Measurements from ENCODE around the gene PPAN.

PPAN gene, protein sequence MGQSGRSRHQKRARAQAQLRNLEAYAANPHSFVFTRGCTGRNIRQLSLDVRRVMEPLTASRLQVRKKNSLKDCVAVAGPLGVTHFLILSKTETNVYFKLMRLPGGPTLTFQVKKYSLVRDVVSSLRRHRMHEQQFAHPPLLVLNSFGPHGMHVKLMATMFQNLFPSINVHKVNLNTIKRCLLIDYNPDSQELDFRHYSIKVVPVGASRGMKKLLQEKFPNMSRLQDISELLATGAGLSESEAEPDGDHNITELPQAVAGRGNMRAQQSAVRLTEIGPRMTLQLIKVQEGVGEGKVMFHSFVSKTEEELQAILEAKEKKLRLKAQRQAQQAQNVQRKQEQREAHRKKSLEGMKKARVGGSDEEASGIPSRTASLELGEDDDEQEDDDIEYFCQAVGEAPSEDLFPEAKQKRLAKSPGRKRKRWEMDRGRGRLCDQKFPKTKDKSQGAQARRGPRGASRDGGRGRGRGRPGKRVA

DNA sequence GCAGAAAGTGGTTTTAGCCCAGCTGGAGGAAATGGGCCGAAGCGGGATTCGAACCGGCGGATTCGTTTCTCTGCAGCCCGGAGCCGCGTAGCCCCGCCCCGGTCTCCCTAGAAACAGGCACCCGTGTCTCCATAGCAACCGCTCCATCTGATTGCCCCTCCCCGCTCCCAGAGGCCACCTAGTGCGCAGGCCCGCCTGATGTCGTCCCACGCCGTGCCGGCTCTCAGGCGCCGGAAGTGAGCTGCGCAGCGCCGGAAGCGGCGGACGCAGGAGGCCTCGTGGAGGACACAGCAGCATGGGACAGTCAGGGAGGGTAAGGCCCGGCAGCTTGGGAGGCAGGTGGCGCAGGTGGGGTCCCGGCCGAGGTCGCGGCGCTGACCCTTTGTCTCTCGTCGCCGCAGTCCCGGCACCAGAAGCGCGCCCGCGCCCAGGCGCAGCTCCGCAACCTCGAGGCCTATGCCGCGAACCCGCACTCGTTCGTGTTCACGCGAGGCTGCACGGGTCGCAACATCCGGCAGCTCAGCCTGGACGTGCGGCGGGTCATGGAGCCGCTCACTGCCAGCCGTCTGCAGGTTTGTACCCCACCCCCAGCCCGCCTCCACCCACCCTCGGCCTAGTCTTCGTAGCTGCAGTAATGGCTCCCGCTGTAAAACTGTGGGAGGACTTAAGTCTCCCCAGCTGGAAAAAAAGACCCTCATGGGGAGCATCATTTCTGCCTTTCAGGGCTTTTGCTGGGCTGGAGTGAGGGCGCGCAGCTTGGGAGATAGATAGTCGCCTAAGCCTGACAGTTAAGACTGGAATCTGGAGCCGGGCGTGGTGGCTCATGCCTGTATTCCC lies at the start of gene PPAN:
Gene PPAN, plus strand, starts transcription at position 263 of the 837 bp plus-strand sequence. Its CDS starts 33 bp downstream, at position 296.
- TF ChIP-seq ZNF70 (CRISPR knock-in tag; IDR thresholded peaks at IDR 0.05) = no peak
- 0 out of 2 replicates have a peak, but pooled peaks have one; percentile 31 for TF ChIP-seq CSDC2 (CRISPR knock-in tag; IDR thresholded peaks at IDR 0.05)
- TF ChIP-seq, protein P1, sequence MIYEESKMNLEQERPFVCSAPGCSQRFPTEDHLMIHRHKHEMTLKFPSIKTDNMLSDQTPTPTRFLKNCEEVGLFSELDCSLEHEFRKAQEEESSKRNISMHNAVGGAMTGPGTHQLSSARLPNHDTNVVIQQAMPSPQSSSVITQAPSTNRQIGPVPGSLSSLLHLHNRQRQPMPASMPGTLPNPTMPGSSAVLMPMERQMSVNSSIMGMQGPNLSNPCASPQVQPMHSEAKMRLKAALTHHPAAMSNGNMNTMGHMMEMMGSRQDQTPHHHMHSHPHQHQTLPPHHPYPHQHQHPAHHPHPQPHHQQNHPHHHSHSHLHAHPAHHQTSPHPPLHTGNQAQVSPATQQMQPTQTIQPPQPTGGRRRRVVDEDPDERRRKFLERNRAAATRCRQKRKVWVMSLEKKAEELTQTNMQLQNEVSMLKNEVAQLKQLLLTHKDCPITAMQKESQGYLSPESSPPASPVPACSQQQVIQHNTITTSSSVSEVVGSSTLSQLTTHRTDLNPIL (CRISPR knock-in tag; IDR thresholded peaks at IDR 0.05; ENCODE audit: low read depth) = no peak
- TF ChIP-seq GLIS3 (CRISPR knock-in tag; IDR thresholded peaks at IDR 0.05) = no peak
- TF ChIP-seq, protein P2, sequence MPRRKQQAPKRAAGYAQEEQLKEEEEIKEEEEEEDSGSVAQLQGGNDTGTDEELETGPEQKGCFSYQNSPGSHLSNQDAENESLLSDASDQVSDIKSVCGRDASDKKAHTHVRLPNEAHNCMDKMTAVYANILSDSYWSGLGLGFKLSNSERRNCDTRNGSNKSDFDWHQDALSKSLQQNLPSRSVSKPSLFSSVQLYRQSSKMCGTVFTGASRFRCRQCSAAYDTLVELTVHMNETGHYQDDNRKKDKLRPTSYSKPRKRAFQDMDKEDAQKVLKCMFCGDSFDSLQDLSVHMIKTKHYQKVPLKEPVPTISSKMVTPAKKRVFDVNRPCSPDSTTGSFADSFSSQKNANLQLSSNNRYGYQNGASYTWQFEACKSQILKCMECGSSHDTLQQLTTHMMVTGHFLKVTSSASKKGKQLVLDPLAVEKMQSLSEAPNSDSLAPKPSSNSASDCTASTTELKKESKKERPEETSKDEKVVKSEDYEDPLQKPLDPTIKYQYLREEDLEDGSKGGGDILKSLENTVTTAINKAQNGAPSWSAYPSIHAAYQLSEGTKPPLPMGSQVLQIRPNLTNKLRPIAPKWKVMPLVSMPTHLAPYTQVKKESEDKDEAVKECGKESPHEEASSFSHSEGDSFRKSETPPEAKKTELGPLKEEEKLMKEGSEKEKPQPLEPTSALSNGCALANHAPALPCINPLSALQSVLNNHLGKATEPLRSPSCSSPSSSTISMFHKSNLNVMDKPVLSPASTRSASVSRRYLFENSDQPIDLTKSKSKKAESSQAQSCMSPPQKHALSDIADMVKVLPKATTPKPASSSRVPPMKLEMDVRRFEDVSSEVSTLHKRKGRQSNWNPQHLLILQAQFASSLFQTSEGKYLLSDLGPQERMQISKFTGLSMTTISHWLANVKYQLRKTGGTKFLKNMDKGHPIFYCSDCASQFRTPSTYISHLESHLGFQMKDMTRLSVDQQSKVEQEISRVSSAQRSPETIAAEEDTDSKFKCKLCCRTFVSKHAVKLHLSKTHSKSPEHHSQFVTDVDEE (CRISPR knock-in tag; IDR thresholded peaks at IDR 0.05) = 0 out of 2 replicates have a peak, but pooled peaks have one; percentile 14
- ATAC-seq = peak; percentile 98

DNA sequence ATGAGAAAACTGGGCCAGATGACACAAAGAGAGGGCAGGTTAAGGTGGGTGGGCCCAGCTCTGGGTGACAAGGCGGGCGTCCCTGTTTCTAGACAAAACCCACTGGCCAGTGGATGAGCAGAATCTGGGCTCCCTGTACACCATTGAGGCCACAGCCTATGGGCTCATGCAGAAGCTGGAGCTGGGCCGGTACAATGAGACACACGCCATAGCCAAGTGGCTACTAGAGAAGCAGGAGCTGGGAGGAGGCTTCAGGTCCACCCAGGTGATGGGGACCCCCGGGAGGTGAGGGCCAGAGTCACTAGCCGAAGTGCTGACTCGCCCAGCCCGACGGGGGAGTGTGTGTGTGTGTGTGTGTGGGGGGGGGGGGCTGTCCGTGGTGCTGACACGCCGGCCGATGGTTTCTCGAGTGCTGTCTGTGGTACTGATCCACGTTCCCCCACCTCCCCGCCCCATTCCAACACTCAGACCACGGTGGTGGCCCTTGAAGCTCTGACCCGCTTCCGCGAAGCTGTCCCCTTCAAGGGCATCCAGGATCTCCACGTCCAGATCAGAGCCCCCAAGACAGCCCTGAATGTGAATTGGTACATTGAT lies 44.3 kb upstream of the PPAN start:
- TF ChIP-seq ZNF8 (CRISPR knock-in tag; IDR thresholded peaks at IDR 0.05) = no peak
- no peak for TF ChIP-seq ZC3H10 (CRISPR knock-in tag; IDR thresholded peaks at IDR 0.05)
- TF ChIP-seq ESRRG (CRISPR knock-in tag; IDR thresholded peaks at IDR 0.05) = no peak
- no peak for TF ChIP-seq ZFP3 (CRISPR knock-in tag; IDR thresholded peaks at IDR 0.05)
- no peak for TF ChIP-seq TOX (CRISPR knock-in tag; IDR thresholded peaks at IDR 0.05; ENCODE audit: borderline replicate concordance)
- no peak for TF ChIP-seq ARNTL (CRISPR knock-in tag; IDR thresholded peaks at IDR 0.05; ENCODE audit: borderline replicate concordance, low read depth)
- no peak for TF ChIP-seq OSR1 (CRISPR knock-in tag; IDR thresholded peaks at IDR 0.05)
- ATAC-seq = peak; percentile 54

DNA sequence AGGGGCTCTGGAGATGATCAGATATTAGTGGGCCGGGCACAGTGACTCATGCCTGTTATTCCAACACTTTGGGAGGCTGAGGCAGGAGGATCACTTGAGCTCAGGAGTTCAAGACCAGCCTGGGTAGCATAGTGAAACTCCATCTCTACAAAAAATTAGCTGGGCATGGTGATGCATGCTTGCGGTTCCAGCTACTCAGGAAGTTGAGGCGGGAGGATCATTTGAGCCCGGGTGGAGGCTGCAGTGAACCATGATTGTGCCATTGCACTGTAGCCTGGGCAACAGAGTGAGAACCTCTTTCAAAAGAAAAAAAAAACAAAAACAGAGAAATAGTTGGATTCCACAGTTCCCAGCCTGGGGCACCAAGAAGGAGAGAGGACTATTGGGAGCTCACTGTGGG lies 38.0 kb upstream of the PPAN start:
- no peak for TF ChIP-seq ZFP3 (CRISPR knock-in tag; IDR thresholded peaks at IDR 0.05)
- no peak for TF ChIP-seq ZNF8 (CRISPR knock-in tag; IDR thresholded peaks at IDR 0.05)
- no peak for TF ChIP-seq ARNTL (CRISPR knock-in tag; IDR thresholded peaks at IDR 0.05; ENCODE audit: borderline replicate concordance, low read depth)
- no peak for TF ChIP-seq TOX (CRISPR knock-in tag; IDR thresholded peaks at IDR 0.05; ENCODE audit: borderline replicate concordance)
- TF ChIP-seq PPARA (CRISPR knock-in tag; IDR thresholded peaks at IDR 0.05; ENCODE audit: borderline replicate concordance) = no peak
- TF ChIP-seq ZC3H10 (CRISPR knock-in tag; IDR thresholded peaks at IDR 0.05) = no peak
- no peak for TF ChIP-seq ZNF565 (CRISPR knock-in tag; conservative IDR thresholded peaks at IDR 0.05; ENCODE audit: low read depth)
- ATAC-seq = no peak

DNA sequence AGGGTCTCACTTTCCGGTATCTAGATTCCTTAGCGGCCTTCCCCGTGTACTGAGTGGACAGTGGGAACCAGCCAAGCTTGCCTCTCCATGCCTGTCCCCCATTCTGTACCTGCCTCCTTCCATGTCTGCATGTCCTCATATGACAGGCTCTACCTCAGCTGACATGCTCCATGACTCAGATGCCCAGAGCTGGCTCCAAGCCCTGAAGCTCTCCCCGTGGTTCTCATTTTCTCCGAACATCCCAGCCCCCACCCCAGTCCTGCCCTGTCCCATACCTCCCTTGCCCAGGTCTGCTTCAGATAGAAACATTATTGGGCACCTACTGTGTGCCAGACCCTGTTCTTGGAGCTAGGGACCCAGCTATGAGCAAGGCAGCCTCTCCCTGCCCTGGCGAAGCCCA lies 37.1 kb upstream of the PPAN start:
- peak; percentile 61 for ATAC-seq
- TF ChIP-seq TOX (CRISPR knock-in tag; IDR thresholded peaks at IDR 0.05; ENCODE audit: borderline replicate concordance) = no peak
- TF ChIP-seq ZC3H10 (CRISPR knock-in tag; IDR thresholded peaks at IDR 0.05) = no peak
- no peak for TF ChIP-seq ZFP3 (CRISPR knock-in tag; IDR thresholded peaks at IDR 0.05)
- no peak for TF ChIP-seq RARB (CRISPR knock-in tag; IDR thresholded peaks at IDR 0.05)
- TF ChIP-seq, protein P2 (CRISPR knock-in tag; IDR thresholded peaks at IDR 0.05) = no peak
- no peak for TF ChIP-seq ZNF8 (CRISPR knock-in tag; IDR thresholded peaks at IDR 0.05)
- no peak for TF ChIP-seq CSDC2 (CRISPR knock-in tag; IDR thresholded peaks at IDR 0.05)
- no peak for TF ChIP-seq TCF4 (CRISPR knock-in tag; IDR thresholded peaks at IDR 0.05; ENCODE audit: borderline replicate concordance)
- TF ChIP-seq, protein P3, sequence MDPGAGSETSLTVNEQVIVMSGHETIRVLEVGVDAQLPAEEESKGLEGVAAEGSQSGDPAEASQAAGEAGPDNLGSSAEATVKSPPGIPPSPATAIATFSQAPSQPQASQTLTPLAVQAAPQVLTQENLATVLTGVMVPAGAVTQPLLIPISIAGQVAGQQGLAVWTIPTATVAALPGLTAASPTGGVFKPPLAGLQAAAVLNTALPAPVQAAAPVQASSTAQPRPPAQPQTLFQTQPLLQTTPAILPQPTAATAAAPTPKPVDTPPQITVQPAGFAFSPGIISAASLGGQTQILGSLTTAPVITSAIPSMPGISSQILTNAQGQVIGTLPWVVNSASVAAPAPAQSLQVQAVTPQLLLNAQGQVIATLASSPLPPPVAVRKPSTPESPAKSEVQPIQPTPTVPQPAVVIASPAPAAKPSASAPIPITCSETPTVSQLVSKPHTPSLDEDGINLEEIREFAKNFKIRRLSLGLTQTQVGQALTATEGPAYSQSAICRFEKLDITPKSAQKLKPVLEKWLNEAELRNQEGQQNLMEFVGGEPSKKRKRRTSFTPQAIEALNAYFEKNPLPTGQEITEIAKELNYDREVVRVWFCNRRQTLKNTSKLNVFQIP (CRISPR knock-in tag; IDR thresholded peaks at IDR 0.05; ENCODE audit: borderline replicate concordance, low read depth) = no peak
- TF ChIP-seq ZNF70 (CRISPR knock-in tag; IDR thresholded peaks at IDR 0.05) = no peak
- TF ChIP-seq ZFP30 (CRISPR knock-in tag; IDR thresholded peaks at IDR 0.05) = no peak
- TF ChIP-seq, protein P4, sequence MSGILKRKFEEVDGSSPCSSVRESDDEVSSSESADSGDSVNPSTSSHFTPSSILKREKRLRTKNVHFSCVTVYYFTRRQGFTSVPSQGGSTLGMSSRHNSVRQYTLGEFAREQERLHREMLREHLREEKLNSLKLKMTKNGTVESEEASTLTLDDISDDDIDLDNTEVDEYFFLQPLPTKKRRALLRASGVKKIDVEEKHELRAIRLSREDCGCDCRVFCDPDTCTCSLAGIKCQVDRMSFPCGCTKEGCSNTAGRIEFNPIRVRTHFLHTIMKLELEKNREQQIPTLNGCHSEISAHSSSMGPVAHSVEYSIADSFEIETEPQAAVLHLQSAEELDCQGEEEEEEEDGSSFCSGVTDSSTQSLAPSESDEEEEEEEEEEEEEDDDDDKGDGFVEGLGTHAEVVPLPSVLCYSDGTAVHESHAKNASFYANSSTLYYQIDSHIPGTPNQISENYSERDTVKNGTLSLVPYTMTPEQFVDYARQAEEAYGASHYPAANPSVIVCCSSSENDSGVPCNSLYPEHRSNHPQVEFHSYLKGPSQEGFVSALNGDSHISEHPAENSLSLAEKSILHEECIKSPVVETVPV (CRISPR knock-in tag; IDR thresholded peaks at IDR 0.05) = no peak
- TF ChIP-seq, protein P1 (CRISPR knock-in tag; IDR thresholded peaks at IDR 0.05; ENCODE audit: low read depth) = no peak
- no peak for TF ChIP-seq SNAI2 (CRISPR knock-in tag; IDR thresholded peaks at IDR 0.05)
